Neural cell (in vitro differentiated cells): ENCODE results near the gene POLR1D. TPM values are rescaled to one million over a fixed set of nuclear protein-coding genes. Genes with fewer than 3 reads are reported as not detected.

ENCODE experiments used
- H2AFZ ChIP-seq: fragments of 200-600, 300-800 bp; sonication (generic), shearing (Covaris generic); 2 replicates; pipeline ENCODE4 v1.6.0; 2014; ENCODE audit warnings: low read depth, mild to moderate bottlenecking, antibody characterized with exemption, low read length, moderate library complexity
- H3F3A ChIP-seq: fragments of 200-600 bp; shearing (Covaris generic); 2 replicates; pipeline ENCODE4 v1.6.1; 2016; ENCODE audit warnings: mild to moderate bottlenecking, moderate library complexity, mixed read lengths, antibody characterized with exemption, low read length; ENCODE audit not compliant: insufficient read depth, poor library complexity, severe bottlenecking
- H3K27ac ChIP-seq: fragments of 200-600, 300-800 bp; sonication (generic), shearing (Covaris generic); 2 replicates; pipeline ENCODE4 v1.5.1; 2014; ENCODE audit warnings: mild to moderate bottlenecking, low read length, moderate library complexity
- H3K27me3 ChIP-seq: fragments of 300-800, 200-600 bp; sonication (generic), shearing (Covaris generic); 2 replicates; pipeline ENCODE4 v1.6.0; 2014; ENCODE audit warnings: mild to moderate bottlenecking, low read depth, low read length, moderate library complexity; ENCODE audit not compliant: insufficient read depth
- H3K36me3 ChIP-seq: fragments of 300-800, 200-600 bp; sonication (generic), shearing (Covaris generic); 2 replicates; pipeline ENCODE4 v1.5.1; 2014; ENCODE audit warnings: mild to moderate bottlenecking, antibody characterized with exemption, low read length, moderate library complexity; ENCODE audit not compliant: insufficient read depth
- H3K4me2 ChIP-seq: fragments of 300-800, 200-600 bp; sonication (generic), shearing (Covaris generic); 2 replicates; pipeline ENCODE4 v1.6.0; 2014; ENCODE audit warnings: mild to moderate bottlenecking, low read length
- H3K4me3 ChIP-seq: fragments of 300-800, 200-600 bp; sonication (generic), shearing (Covaris generic); 2 replicates; pipeline ENCODE4 v1.5.1; 2014; ENCODE audit warnings: mild to moderate bottlenecking, low read length, moderate library complexity
- H3K79me2 ChIP-seq: fragments of 200-600 bp; shearing (Covaris generic); replicated peaks from 2 replicates; pipeline ENCODE4 v1.6.0; 2014; ENCODE audit warnings: mild to moderate bottlenecking, low read length, moderate library complexity; ENCODE audit not compliant: insufficient read depth
- H3K9ac ChIP-seq: fragments of 300-800, 200-600 bp; sonication (generic), shearing (Covaris generic); 2 replicates; pipeline ENCODE4 v1.6.1; 2016; ENCODE audit warnings: mild to moderate bottlenecking, low read length, mixed read lengths
- H3K9me2 ChIP-seq: fragments of 200-600 bp; shearing (Covaris generic); 2 replicates; pipeline ENCODE4 v1.6.1; 2016; ENCODE audit warnings: mild to moderate bottlenecking, low read length, mixed read lengths; ENCODE audit not compliant: insufficient read depth
- H3K9me3 ChIP-seq: fragments of 200-600, 300-800 bp; sonication (generic), shearing (Covaris generic); 2 replicates; pipeline ENCODE4 v1.6.1; 2016; ENCODE audit warnings: mild to moderate bottlenecking, mixed run types, low read length, moderate library complexity, mixed read lengths
- H4K20me1 ChIP-seq: fragments of 200-600 bp; shearing (Covaris generic); 2 replicates; pipeline ENCODE4 v1.6.1; 2016; ENCODE audit warnings: mild to moderate bottlenecking, mixed run types; ENCODE audit not compliant: insufficient read depth
- EP300 ChIP-seq: fragments of 450-650 bp; conservative IDR thresholded peaks from 2 replicates; pipeline ENCODE4 v1.6.1; 2014; ENCODE audit warnings: antibody characterized with exemption, mild to moderate bottlenecking, moderate library complexity; ENCODE audit not compliant: poor library complexity, severe bottlenecking
- EZH2 ChIP-seq: fragments of 200-600, 300-800 bp; shearing (Covaris generic), sonication (generic); IDR thresholded peaks from 2 replicates; pipeline ENCODE4 v1.6.1; 2014; ENCODE audit warnings: antibody characterized with exemption, low read length, borderline replicate concordance, mild to moderate bottlenecking; ENCODE audit not compliant: insufficient read depth, poor library complexity, severe bottlenecking
- MXI1 ChIP-seq: fragments of 450-650 bp; conservative IDR thresholded peaks from 2 replicates; pipeline ENCODE4 v1.6.1; 2014; ENCODE audit warnings: antibody characterized with exemption, mild to moderate bottlenecking; ENCODE audit not compliant: poor library complexity, severe bottlenecking
- POLR2AphosphoS5 ChIP-seq: IDR thresholded peaks from 2 replicates; pipeline ENCODE4 v1.6.1; 2012
- RAD21 ChIP-seq: fragments of 450-650 bp; conservative IDR thresholded peaks from 2 replicates; pipeline ENCODE4 v1.6.1; 2014; ENCODE audit warnings: antibody characterized with exemption, mild to moderate bottlenecking, moderate library complexity
- SMC3 ChIP-seq: fragments of 450-650 bp; conservative IDR thresholded peaks from 2 replicates; pipeline ENCODE4 v1.6.1; 2014; ENCODE audit warnings: antibody characterized with exemption, mild to moderate bottlenecking, moderate library complexity; ENCODE audit not compliant: poor library complexity
- TAF1 ChIP-seq: IDR thresholded peaks from 2 replicates; pipeline ENCODE4 v1.6.1; 2012; ENCODE audit warnings: low read depth
- polyA plus RNA-seq: library from polyadenylated mRNA; depleted of rRNA; stranded (reverse); fragments of >200 nt; gene quantifications from 2 replicates; pipeline ENCODE4 v1.2.3, GENCODE V29; 2014
- TF ChIP-seq, protein P1 (sequence below): IDR thresholded peaks from 2 replicates; pipeline ENCODE4 v1.6.1; 2012; ENCODE audit warnings: borderline replicate concordance
- TF ChIP-seq, protein P2 (sequence below): fragments of 450-650 bp; IDR thresholded peaks from 2 replicates; pipeline ENCODE4 v1.5.1; 2014; ENCODE audit warnings: antibody characterized with exemption, mild to moderate bottlenecking, moderate library complexity; ENCODE audit not compliant: poor library complexity, severe bottlenecking

The POLR1D gene
- polyA plus RNA-seq, 1 donor from 2014 or later = 179 TPM

DNA sequence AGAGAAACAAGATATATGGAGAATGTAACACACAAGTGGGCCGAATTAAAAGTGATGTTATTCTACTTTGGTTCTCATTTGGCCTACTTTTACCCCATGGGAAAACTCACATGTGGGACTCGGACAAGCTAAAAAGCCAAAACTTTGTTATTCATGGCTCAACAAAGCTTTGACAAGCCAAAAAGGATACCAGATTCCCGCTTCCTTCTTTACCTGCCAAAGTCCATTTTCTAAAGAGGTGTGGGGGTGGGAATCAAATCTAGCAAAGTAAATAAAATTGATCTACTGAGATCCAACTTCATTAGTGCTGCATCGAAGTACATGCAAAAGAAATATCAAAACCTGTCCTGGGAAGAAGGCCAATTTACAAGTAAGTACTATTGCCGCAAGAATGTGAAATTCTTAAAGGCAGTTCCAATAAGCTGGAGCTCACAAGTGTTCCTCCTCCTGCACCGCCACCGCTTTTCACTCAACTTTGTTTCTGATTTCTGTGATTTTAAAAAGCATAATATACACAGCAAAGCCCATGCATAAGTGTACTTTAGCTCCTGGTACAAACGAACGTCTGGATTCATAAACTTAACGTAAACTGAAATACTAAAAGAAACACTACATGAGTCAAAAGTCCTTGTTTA, 2.5 kb upstream of the POLR1D start:
- Histone ChIP-seq H3K27ac (no peak overlapping the region), H3K4me3 (peak overlapping the region; percentile 93), H4K20me1 (no peaks in the 10 kb centered on the region), H3K9me3 (no peaks in the 10 kb centered on the region), H3K36me3 (peaks cover 7% of the 10 kb centered on the region), H3K27me3 (no peaks in the 10 kb centered on the region), H3K4me2 (peak overlapping the region; percentile 94), H3K9me2 (no peaks in the 10 kb centered on the region), H3K79me2 (peaks cover 19% of the 10 kb centered on the region), H3F3A (no peaks in the 10 kb centered on the region), H3K9ac (peak overlapping the region; percentile 65), H2AFZ (no peak overlapping the region)
- TF ChIP-seq, protein P1, sequence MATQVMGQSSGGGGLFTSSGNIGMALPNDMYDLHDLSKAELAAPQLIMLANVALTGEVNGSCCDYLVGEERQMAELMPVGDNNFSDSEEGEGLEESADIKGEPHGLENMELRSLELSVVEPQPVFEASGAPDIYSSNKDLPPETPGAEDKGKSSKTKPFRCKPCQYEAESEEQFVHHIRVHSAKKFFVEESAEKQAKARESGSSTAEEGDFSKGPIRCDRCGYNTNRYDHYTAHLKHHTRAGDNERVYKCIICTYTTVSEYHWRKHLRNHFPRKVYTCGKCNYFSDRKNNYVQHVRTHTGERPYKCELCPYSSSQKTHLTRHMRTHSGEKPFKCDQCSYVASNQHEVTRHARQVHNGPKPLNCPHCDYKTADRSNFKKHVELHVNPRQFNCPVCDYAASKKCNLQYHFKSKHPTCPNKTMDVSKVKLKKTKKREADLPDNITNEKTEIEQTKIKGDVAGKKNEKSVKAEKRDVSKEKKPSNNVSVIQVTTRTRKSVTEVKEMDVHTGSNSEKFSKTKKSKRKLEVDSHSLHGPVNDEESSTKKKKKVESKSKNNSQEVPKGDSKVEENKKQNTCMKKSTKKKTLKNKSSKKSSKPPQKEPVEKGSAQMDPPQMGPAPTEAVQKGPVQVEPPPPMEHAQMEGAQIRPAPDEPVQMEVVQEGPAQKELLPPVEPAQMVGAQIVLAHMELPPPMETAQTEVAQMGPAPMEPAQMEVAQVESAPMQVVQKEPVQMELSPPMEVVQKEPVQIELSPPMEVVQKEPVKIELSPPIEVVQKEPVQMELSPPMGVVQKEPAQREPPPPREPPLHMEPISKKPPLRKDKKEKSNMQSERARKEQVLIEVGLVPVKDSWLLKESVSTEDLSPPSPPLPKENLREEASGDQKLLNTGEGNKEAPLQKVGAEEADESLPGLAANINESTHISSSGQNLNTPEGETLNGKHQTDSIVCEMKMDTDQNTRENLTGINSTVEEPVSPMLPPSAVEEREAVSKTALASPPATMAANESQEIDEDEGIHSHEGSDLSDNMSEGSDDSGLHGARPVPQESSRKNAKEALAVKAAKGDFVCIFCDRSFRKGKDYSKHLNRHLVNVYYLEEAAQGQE = no peak
- TF ChIP-seq SMC3 = no peak
- no peak for TF ChIP-seq RAD21
- no peak for TF ChIP-seq POLR2AphosphoS5
- no peak for TF ChIP-seq MXI1
- TF ChIP-seq EZH2 = no peak
- TF ChIP-seq EP300 = no peak
- TF ChIP-seq TAF1 = no peak
- TF ChIP-seq, protein P2, sequence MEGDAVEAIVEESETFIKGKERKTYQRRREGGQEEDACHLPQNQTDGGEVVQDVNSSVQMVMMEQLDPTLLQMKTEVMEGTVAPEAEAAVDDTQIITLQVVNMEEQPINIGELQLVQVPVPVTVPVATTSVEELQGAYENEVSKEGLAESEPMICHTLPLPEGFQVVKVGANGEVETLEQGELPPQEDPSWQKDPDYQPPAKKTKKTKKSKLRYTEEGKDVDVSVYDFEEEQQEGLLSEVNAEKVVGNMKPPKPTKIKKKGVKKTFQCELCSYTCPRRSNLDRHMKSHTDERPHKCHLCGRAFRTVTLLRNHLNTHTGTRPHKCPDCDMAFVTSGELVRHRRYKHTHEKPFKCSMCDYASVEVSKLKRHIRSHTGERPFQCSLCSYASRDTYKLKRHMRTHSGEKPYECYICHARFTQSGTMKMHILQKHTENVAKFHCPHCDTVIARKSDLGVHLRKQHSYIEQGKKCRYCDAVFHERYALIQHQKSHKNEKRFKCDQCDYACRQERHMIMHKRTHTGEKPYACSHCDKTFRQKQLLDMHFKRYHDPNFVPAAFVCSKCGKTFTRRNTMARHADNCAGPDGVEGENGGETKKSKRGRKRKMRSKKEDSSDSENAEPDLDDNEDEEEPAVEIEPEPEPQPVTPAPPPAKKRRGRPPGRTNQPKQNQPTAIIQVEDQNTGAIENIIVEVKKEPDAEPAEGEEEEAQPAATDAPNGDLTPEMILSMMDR = no peak

GRCh38 chr13:27619728-27620376, 1.8 kb upstream of the POLR1D start:
- Histone ChIP-seq H3K9me3 (no peaks in the 10 kb centered on the region), H3K4me2 (peak overlapping the region; percentile 94), H3K79me2 (peaks cover 21% of the 10 kb centered on the region), H3K9ac (peak overlapping the region; percentile 65), H3K9me2 (no peaks in the 10 kb centered on the region), H3K36me3 (peaks cover 11% of the 10 kb centered on the region), H3K4me3 (peak overlapping the region; percentile 93), H3K27ac (peak overlapping the region; percentile 0), H3F3A (no peaks in the 10 kb centered on the region), H3K27me3 (no peaks in the 10 kb centered on the region), H2AFZ (peak overlapping the region; percentile 19), H4K20me1 (no peaks in the 10 kb centered on the region)
- no peak for TF ChIP-seq POLR2AphosphoS5
- no peak for TF ChIP-seq TAF1
- peak; percentile 50 for TF ChIP-seq SMC3
- TF ChIP-seq, protein P2 = peak; percentile 38
- TF ChIP-seq RAD21 = no peak
- TF ChIP-seq, protein P1 = no peak
- peak; percentile 73 for TF ChIP-seq MXI1
- no peak for TF ChIP-seq EP300
- no peak for TF ChIP-seq EZH2
